Thyroid gland (tissue), 4 donors: ENCODE data around the gene CKMT2. TPM values are rescaled to one million over a fixed set of nuclear protein-coding genes. Genes with fewer than 3 reads are reported as not detected.
"Not testable (repeated sequence)": the region's sequence is repeated elsewhere in the genome, so short reads cannot be mapped to it uniquely, and the experiment has no call there.

Experiments
- DNase-seq, 2 donors: peaks; one replicate each; pipeline ENCODE4 v3.0.0-alpha.2; 2019
- H3K27ac ChIP-seq, 3 donors: fragments of 200-600 bp; sonication (generic); 1 replicate in 2 of 3; 2 replicates in 1 of 3; pipeline ENCODE4 v1.5.1; 2016 to 2019; ENCODE audit warnings: mild to moderate bottlenecking in 1 of 3, moderate library complexity in 1 of 3
- H3K27me3 ChIP-seq: fragments of 200-600 bp; sonication (generic); one replicate; pipeline ENCODE4 v1.5.1; 2019
- H3K36me3 ChIP-seq, 2 donors: fragments of 200-600 bp; sonication (generic); one replicate each; pipeline ENCODE4 v1.5.1; 2016 to 2019
- H3K4me1 ChIP-seq, 2 donors: fragments of 200-600 bp; sonication (generic); one replicate each; pipeline ENCODE4 v1.5.1; 2017 to 2019
- H3K4me3 ChIP-seq, 3 donors: fragments of 200-600 bp; sonication (generic); replicated peaks in 1 of 3; 1 replicate in 2 of 3; 2 replicates in 1 of 3; pipeline ENCODE4 v1.5.1; 2016; ENCODE audit warnings: mild to moderate bottlenecking in 1 of 3
- H3K9me3 ChIP-seq: fragments of 200-600 bp; sonication (generic); one replicate; pipeline ENCODE4 v1.5.1; 2017
- POLR2A ChIP-seq, 2 donors: fragments of 450-650 bp; IDR thresholded peaks; one replicate each; pipeline ENCODE4 v1.6.1; 2017; ENCODE audit warnings: antibody characterized with exemption in 2 of 2, mild to moderate bottlenecking in 2 of 2, moderate library complexity in 1 of 2
- WGBS, 2 donors: methylation state at CpG; one replicate each; pipeline ENCODE4 v1.1.5; 2017; 5-methylcytosine and 5-hydroxymethylcytosine counted together
- intact Hi-C: fragments of 100-400 bp; cut with DNase I; formaldehyde crosslinking; loops from one replicate; pipeline ENCODE4 v1.15.1; 2023
- total RNA-seq, 4 donors: library from RNA; depleted of rRNA; stranded (reverse); fragments of >200 nt; gene quantifications; one replicate each; pipeline ENCODE4 v1.2.3, GENCODE V29; 2016
- TF ChIP-seq, protein P1 (sequence below), 6 experiments: fragments of 200-600 bp in 3 of 6; fragments of 450-650 bp in 3 of 6; sonication (generic) in 3 of 6; IDR thresholded peaks; one replicate each; pipeline ENCODE4 v1.5.1; 2016 to 2019; ENCODE audit warnings: antibody characterized with exemption in 6 of 6, mild to moderate bottlenecking in 2 of 6, inconsistent platforms in 1 of 6, moderate library complexity in 1 of 6

The CKMT2 gene
- total RNA-seq, 4 donors from 2014 or later: 1.7 to 24.4 (median 16.1) TPM

DNA sequence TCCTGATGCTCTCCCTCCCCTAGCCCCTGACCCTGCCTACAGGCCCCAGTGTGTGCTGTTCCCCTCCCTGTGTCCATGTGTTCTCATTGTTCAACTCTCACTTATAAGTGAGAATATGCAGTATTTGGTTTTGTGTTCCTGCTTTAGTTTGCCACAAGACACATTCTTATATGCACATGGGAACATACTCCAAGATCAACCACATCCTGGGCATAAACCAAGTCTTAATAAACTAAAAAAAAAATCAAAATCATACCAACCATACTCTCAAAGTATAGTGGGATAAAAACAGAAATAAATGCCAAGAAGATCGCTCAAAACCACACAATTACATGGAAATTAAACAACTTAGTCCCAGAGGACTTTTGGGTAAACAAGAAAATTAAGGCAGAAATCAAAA, 57.0 kb downstream of the CKMT2 start:
- H3K27ac ChIP-seq: no peak overlapping the region
- peaks cover 5 to 7% of the 10 kb centered on the region in 2 donors for H3K4me1 ChIP-seq
- H3K27me3 ChIP-seq: no peaks in the 10 kb centered on the region
- intact Hi-C loops: loop anchor here (10.0 kb wide), 1 partner anchor 55 kb away; the partner anchor contains the start of gene CKMT2
- H3K4me3 ChIP-seq: no peak overlapping the region
- 82 to 86% methylated on average over 1 of the region's 1 CpG for WGBS, 2 donors
- H3K9me3 ChIP-seq: no peaks in the 10 kb centered on the region
- H3K36me3 ChIP-seq: no peaks in the 10 kb centered on the region
- no peak for TF ChIP-seq POLR2A (IDR thresholded peaks at IDR 0.05)
- TF ChIP-seq, protein P1, sequence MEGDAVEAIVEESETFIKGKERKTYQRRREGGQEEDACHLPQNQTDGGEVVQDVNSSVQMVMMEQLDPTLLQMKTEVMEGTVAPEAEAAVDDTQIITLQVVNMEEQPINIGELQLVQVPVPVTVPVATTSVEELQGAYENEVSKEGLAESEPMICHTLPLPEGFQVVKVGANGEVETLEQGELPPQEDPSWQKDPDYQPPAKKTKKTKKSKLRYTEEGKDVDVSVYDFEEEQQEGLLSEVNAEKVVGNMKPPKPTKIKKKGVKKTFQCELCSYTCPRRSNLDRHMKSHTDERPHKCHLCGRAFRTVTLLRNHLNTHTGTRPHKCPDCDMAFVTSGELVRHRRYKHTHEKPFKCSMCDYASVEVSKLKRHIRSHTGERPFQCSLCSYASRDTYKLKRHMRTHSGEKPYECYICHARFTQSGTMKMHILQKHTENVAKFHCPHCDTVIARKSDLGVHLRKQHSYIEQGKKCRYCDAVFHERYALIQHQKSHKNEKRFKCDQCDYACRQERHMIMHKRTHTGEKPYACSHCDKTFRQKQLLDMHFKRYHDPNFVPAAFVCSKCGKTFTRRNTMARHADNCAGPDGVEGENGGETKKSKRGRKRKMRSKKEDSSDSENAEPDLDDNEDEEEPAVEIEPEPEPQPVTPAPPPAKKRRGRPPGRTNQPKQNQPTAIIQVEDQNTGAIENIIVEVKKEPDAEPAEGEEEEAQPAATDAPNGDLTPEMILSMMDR (IDR thresholded peaks at IDR 0.05): no peak
- no peak for DNase-seq

GRCh38 chr5:81292130-81292529, 59.0 kb downstream of the CKMT2 start:
- 94 to 100% methylated on average over 2 of the region's 2 CpGs for WGBS, 2 donors
- Histone ChIP-seq H3K4me3 (no peak overlapping the region), H3K9me3 (no peaks in the 10 kb centered on the region), H3K27me3 (no peaks in the 10 kb centered on the region), H3K36me3 (no peaks in the 10 kb centered on the region), H3K4me1 (no peaks in the 10 kb centered on the region), H3K27ac (no peak overlapping the region)
- TF ChIP-seq, protein P1 (IDR thresholded peaks at IDR 0.05): no peak
- no peak for TF ChIP-seq POLR2A (IDR thresholded peaks at IDR 0.05)
- DNase-seq: no peak
- intact Hi-C loops: loop anchor here (10.0 kb wide), 1 partner anchor 57 kb away; the partner anchor contains the start of gene CKMT2

DNA sequence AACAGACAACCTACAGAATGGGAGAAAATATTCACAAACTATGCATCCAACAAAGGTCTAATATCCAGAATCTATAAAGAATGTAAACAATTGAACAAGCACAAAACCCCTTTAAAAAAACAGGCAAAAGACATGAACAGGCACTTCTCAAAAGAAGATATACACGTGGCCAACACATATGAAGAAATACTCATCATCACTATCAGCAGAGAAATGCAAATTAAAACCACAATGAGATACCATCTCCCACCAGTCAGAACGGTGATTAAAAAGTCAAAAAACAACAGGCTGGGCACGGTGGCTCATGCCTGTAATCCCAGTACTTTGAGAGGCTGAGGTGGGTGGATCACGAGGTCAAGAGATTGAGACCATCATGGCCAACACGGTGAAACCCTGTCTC, 60.9 kb downstream of the CKMT2 start:
- H3K9me3 ChIP-seq, H3K4me3 ChIP-seq, H3K27me3 ChIP-seq, H3K36me3 ChIP-seq, DNase-seq, H3K4me1 ChIP-seq, H3K27ac ChIP-seq: not testable (repeated sequence)
- WGBS, 2 donors: 92 to 94% methylated on average over 5 of the region's 5 CpGs
- intact Hi-C loops: loop anchor here (10.0 kb wide), 1 partner anchor 59 kb away; the partner anchor contains the start of gene CKMT2

- H3K4me1 ChIP-seq: peaks cover 13 to 18% of the 10 kb centered on the region in 2 donors
- DNase-seq: no peak
- H3K9me3 ChIP-seq: no peaks in the 10 kb centered on the region
- intact Hi-C loops: loop anchor here (10.0 kb wide), 1 partner anchor 63 kb away; the partner anchor contains the start of gene CKMT2
- WGBS, 2 donors: 84 to 91% methylated on average over 4 of the region's 4 CpGs
- H3K36me3 ChIP-seq: no peaks in the 10 kb centered on the region
- no peak overlapping the region for H3K4me3 ChIP-seq
- H3K27me3 ChIP-seq: no peaks in the 10 kb centered on the region
- TF ChIP-seq, protein P1 (IDR thresholded peaks at IDR 0.05): no peak
- H3K27ac ChIP-seq: no peak overlapping the region
These were observed 64.4 kb downstream of the CKMT2 start for GRCh38 chr5:81297531-81297930.

- no peak for TF ChIP-seq POLR2A (IDR thresholded peaks at IDR 0.05)
- TF ChIP-seq, protein P1 (IDR thresholded peaks at IDR 0.05): no peak
- Histone ChIP-seq H3K27me3 (no peaks in the 10 kb centered on the region), H3K4me3 (peak overlapping the region; percentile 18 to 63 (median 58)), H3K27ac (peak overlapping the region in 2 of 3 donors; percentile 79 to 85), H3K4me1 (peaks cover 14 to 19% of the 10 kb centered on the region in 2 donors), H3K9me3 (no peaks in the 10 kb centered on the region), H3K36me3 (no peaks in the 10 kb centered on the region)
- intact Hi-C loops: no loop called here
- WGBS, 2 donors: 0 to 2% methylated on average over 2 of the region's 2 CpGs
- DNase-seq: no peak
These were observed 67.8 kb downstream of the CKMT2 start for GRCh38 chr5:81300921-81301270.
